GM10847 (cell line): ENCODE results near the gene FAM216A.

ENCODE experiments used
- POLR2A ChIP-seq: IDR thresholded peaks from 2 replicates; pipeline ENCODE4 v1.6.1; 2011; ENCODE audit not compliant: insufficient read length; ENCODE audit errors: extremely low read depth

FAM216A gene

GRCh38 chr12:110536834-110537604, 68.4 kb downstream of the FAM216A start:
- no peak for TF ChIP-seq POLR2A

- no peak for TF ChIP-seq POLR2A
These were observed 69.2 kb downstream of the FAM216A start for GRCh38 chr12:110537605-110538409.

GRCh38 chr12:110538869-110539622, 70.4 kb downstream of the FAM216A start:
- TF ChIP-seq POLR2A = no peak
